Hippocampal formation (tissue), 2 donors: Measurements from ENCODE around the gene PPP6R1.
"Not testable (repeated sequence)": the region's sequence is repeated elsewhere in the genome, so short reads cannot be mapped to it uniquely, and the experiment has no call there.

Source experiments
- DNase-seq, 2 donors: peaks; one replicate each; lab custom pipeline; 2025; lab: John Stamatoyannopoulos, UW

The PPP6R1 gene

GRCh38 chr19:55224679-55225414 is 34.0 kb downstream of the PPP6R1 start:
- DNase-seq = not testable (repeated sequence)

- no peak for DNase-seq
Measured at GRCh38 chr19:55224038-55224665, 34.7 kb downstream of the PPP6R1 start.

- no peak for DNase-seq
Measured at GRCh38 chr19:55223291-55224037, 35.4 kb downstream of the PPP6R1 start.

- DNase-seq = no peak
Measured at GRCh38 chr19:55220525-55220924, 38.3 kb downstream of the PPP6R1 start.

- DNase-seq = peak; percentile 54 to 78
Measured at GRCh38 chr19:55216461-55217198, 42.2 kb downstream of the PPP6R1 start.

- DNase-seq = no peak
Measured at GRCh38 chr19:55213547-55213946, 45.3 kb downstream of the PPP6R1 start.

GRCh38 chr19:55212447-55212846 is 46.4 kb downstream of the PPP6R1 start:
- DNase-seq = no peak

GRCh38 chr19:55209693-55210472 is 48.9 kb downstream of the PPP6R1 start:
- DNase-seq = no peak

- DNase-seq = no peak
Measured at GRCh38 chr19:55208880-55209692, 49.7 kb downstream of the PPP6R1 start, which contains the start of gene PTPRH. PTPRH (minus strand) TSS chr19:55209501; CDS start chr19:55209433, 68 bp downstream.

GRCh38 chr19:55206664-55207500 is 51.9 kb downstream of the PPP6R1 start:
- peak in 1 of 2 donors; percentile 33 for DNase-seq

GRCh38 chr19:55202199-55202598 is 56.6 kb downstream of the PPP6R1 start:
- not testable (repeated sequence) for DNase-seq

GRCh38 chr19:55199620-55200204 is 59.1 kb downstream of the PPP6R1 start:
- no peak for DNase-seq

GRCh38 chr19:55198651-55199050 is 60.2 kb downstream of the PPP6R1 start:
- no peak for DNase-seq

GRCh38 chr19:55197528-55197927 is 61.3 kb downstream of the PPP6R1 start:
- no peak for DNase-seq

- DNase-seq = no peak
Measured at GRCh38 chr19:55196803-55197202, 62.0 kb downstream of the PPP6R1 start.

- DNase-seq = peak in 1 of 2 donors; percentile 28
Measured at GRCh38 chr19:55193481-55193880, 65.3 kb downstream of the PPP6R1 start.

GRCh38 chr19:55189403-55189835 is 69.4 kb downstream of the PPP6R1 start:
- peak in 1 of 2 donors; percentile 19 for DNase-seq

GRCh38 chr19:55188625-55189024 is 70.2 kb downstream of the PPP6R1 start:
- DNase-seq = no peak

- DNase-seq = no peak
Measured at GRCh38 chr19:55186080-55186479, 72.7 kb downstream of the PPP6R1 start.
